ENCODE results near the gene ADSS2. TPM values are rescaled to one million over a fixed set of nuclear protein-coding genes. Genes with fewer than 3 reads are reported as not detected.

Gene ADSS2
- total RNA-seq, 4 donors from 2014 or later, result 13.7 to 47.0 (median 27.3) TPM

DNA sequence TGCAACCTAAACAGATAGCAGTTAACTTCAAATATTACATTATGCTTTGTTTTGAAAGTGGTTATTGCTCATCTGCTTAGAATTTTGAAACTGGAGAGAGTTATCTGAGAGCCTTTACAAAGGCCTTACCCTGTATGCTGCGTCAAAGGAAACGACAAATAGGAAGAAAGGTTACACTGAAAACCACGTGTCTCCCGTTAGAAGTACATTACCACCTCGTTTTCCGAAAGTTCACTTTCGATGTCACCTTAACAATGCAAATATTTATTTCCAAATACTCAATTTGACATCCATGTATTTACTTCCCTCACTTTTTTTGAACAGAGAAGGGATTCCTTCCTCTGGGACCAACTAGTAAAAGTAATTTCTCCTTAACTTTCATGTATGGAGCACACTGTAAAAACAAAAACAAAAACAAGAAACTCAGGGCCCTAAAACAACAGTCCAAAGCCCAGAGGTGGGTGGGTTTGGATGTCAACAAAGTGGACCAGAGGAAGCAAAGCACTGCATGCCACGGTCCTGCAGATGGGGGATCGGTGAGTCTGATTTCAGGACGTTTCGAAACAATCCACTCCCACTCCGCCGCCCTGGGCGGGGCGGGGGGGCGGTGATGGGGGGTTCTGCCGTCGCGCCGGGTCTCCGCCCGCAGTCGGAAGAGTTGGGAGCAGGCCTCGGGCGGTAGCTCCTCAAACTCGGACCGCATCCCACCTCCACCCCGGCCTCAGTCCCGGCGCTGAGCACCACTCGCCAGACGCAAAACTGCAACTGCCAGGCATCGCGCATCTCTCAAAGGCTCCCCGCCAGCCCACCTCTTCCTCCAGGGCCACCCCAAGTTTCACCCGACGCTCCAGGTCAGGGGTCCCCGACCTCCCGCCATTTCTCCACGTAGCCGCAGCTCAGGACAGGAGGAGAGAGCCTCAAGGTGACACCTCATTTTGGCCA is 841 bp downstream of the ADSS2 start:
- in situ Hi-C loops (cut with MboI; ENCODE audit: low pct_ligation_motif_present in 1 of 4, low pct_unique_long_range_greater_than_20kb in 1 of 4, low sequenced_read_pairs in 3 of 4) (loop anchor here in 3 of 4 donors (10.0 to 25.0 kb wide), 3 partner anchors 136 to 389 kb away; partner anchors contain the start of genes DESI2 (in 1 of the 3) and ZBTB18 (in 1 of the 3)), intact Hi-C loops (cut with DNase I; ENCODE audit: low total_unique reads) (loop anchor here (5.0 to 10.0 kb wide), 2 partner anchors 194 to 411 kb away; partner anchors contain the start of gene HNRNPU)
- Histone ChIP-seq H3K27me3 (no peaks in the 10 kb centered on the region), H3K9me3 (no peaks in the 10 kb centered on the region), H3K36me3 (no peaks in the 10 kb centered on the region), H3K27ac (peak overlapping the region; percentile 96 to 99 (median 98)), H3K4me1 (peaks cover 14 to 52% (median 28%) of the 10 kb centered on the region in 4 donors), H3K4me3 (peak overlapping the region; percentile 81 to 94 (median 87))
- WGBS, 2 donors (ENCODE audit: low coverage in 1 of 2), result 0% methylated on average over 7 to 34 of the region's 41 CpGs
- TF ChIP-seq EP300 (IDR thresholded peaks at IDR 0.05; ENCODE audit: low read depth), result no peak
- peak in 2 of 3 donors; percentile 18 to 31 for TF ChIP-seq POLR2AphosphoS5 (IDR thresholded peaks at IDR 0.05)
- DNase-seq, result peak; percentile 65

- H3K4me1 ChIP-seq, result peaks cover 19 to 61% (median 33%) of the 10 kb centered on the region in 4 donors
- intact Hi-C loops (cut with DNase I; ENCODE audit: low total_unique reads), result loop anchor here (5.0 to 10.0 kb wide), 2 partner anchors 195 to 412 kb away; partner anchors contain the start of gene HNRNPU
- no peaks in the 10 kb centered on the region for H3K36me3 ChIP-seq
- no peaks in the 10 kb centered on the region for H3K27me3 ChIP-seq
- in situ Hi-C loops (cut with MboI; ENCODE audit: low pct_ligation_motif_present in 1 of 4, low pct_unique_long_range_greater_than_20kb in 1 of 4, low sequenced_read_pairs in 3 of 4), result loop anchor here in 3 of 4 donors (10.0 to 25.0 kb wide), 3 partner anchors 135 to 388 kb away; partner anchors contain the start of genes DESI2 (in 1 of the 3) and ZBTB18 (in 1 of the 3)
- no peak for DNase-seq
- TF ChIP-seq EP300 (IDR thresholded peaks at IDR 0.05; ENCODE audit: low read depth), result no peak
- TF ChIP-seq POLR2AphosphoS5 (IDR thresholded peaks at IDR 0.05), result no peak
- no peak for TF ChIP-seq POLR2A (IDR thresholded peaks at IDR 0.05)
- TF ChIP-seq CTCF (IDR thresholded peaks at IDR 0.05), result no peak
- peak overlapping the region in 2 of 4 donors; percentile 81 to 94 for H3K4me3 ChIP-seq
- no peaks in the 10 kb centered on the region for H3K9me3 ChIP-seq
- peak overlapping the region; percentile 96 to 99 (median 98) for H3K27ac ChIP-seq
- WGBS, 2 donors (ENCODE audit: low coverage in 1 of 2), result 0 to 84% methylated on average over 1 to 8 of the region's 8 CpGs
These were observed 1.7 kb downstream of the ADSS2 start for GRCh38 chr1:244449936-244450508.

GRCh38 chr1:244448279-244449036 is 3.3 kb downstream of the ADSS2 start:
- in situ Hi-C loops (cut with MboI; ENCODE audit: low pct_ligation_motif_present in 1 of 4, low pct_unique_long_range_greater_than_20kb in 1 of 4, low sequenced_read_pairs in 3 of 4), result no loop called here
- Histone ChIP-seq H3K27me3 (no peaks in the 10 kb centered on the region), H3K4me1 (peaks cover 19 to 67% (median 36%) of the 10 kb centered on the region in 4 donors), H3K4me3 (no peak overlapping the region), H3K36me3 (no peaks in the 10 kb centered on the region), H3K9me3 (no peaks in the 10 kb centered on the region), H3K27ac (peak overlapping the region; percentile 33 to 98 (median 73))
- no peak for TF ChIP-seq CTCF (IDR thresholded peaks at IDR 0.05)
- no peak for TF ChIP-seq POLR2AphosphoS5 (IDR thresholded peaks at IDR 0.05)
- no peak for TF ChIP-seq POLR2A (IDR thresholded peaks at IDR 0.05)
- TF ChIP-seq EP300 (IDR thresholded peaks at IDR 0.05; ENCODE audit: low read depth), result no peak
- 68 to 70% methylated on average over 5 of the region's 5 CpGs for WGBS, 2 donors (ENCODE audit: low coverage in 1 of 2)
- no peak for DNase-seq
- intact Hi-C loops (cut with DNase I; ENCODE audit: low total_unique reads), result no loop called here

- H3K36me3 ChIP-seq, result no peaks in the 10 kb centered on the region
- H3K4me3 ChIP-seq, result no peak overlapping the region
- 89 to 96% methylated on average over 2 of the region's 2 CpGs for WGBS, 2 donors (ENCODE audit: low coverage in 1 of 2)
- no peaks in the 10 kb centered on the region for H3K9me3 ChIP-seq
- TF ChIP-seq CTCF (IDR thresholded peaks at IDR 0.05) (no peak), POLR2AphosphoS5 (IDR thresholded peaks at IDR 0.05) (no peak), POLR2A (IDR thresholded peaks at IDR 0.05) (no peak), EP300 (IDR thresholded peaks at IDR 0.05; ENCODE audit: low read depth) (no peak)
- intact Hi-C loops (cut with DNase I; ENCODE audit: low total_unique reads) (no loop called here), in situ Hi-C loops (cut with MboI; ENCODE audit: low pct_ligation_motif_present in 1 of 4, low pct_unique_long_range_greater_than_20kb in 1 of 4, low sequenced_read_pairs in 3 of 4) (no loop called here)
- no peaks in the 10 kb centered on the region for H3K27me3 ChIP-seq
- no peak for DNase-seq
- peak overlapping the region in 2 of 4 donors; percentile 9 to 33 for H3K27ac ChIP-seq
- peaks cover 19 to 66% (median 36%) of the 10 kb centered on the region in 4 donors for H3K4me1 ChIP-seq
These were observed 4.2 kb downstream of the ADSS2 start for GRCh38 chr1:244447552-244447951.

All from transverse colon (tissue), 4 donors.